COLO829 (cell line): ENCODE data around the gene FHIT.
A peak's percentile ranks its signal among the peaks of the same experiment; 100 is the strongest.

Experiments
- DNase-seq: peaks from one replicate; pipeline ENCODE4 v3.0.0; 2012; ENCODE audit warnings: low spot score

The FHIT gene

DNA sequence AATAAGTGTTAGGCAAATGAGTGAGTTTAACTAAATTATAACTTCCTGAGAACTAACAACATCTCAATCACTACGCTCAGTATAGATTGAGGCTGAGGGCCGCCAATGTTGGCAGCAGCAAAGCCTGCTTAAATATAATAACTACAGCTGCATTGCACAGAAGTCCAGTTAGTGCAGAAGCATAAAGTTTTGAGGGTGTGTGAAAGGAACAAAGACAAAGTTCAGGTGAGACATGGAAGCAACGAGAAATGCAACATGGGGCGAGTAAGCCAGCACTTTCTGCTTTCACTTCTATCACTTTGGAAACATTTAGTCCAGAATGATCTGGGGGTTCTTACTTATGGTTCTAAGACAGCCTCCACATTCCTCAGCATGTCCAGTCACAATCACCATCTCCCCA lies 1149.1 kb downstream of the FHIT start:
- DNase-seq, result no peak

DNA sequence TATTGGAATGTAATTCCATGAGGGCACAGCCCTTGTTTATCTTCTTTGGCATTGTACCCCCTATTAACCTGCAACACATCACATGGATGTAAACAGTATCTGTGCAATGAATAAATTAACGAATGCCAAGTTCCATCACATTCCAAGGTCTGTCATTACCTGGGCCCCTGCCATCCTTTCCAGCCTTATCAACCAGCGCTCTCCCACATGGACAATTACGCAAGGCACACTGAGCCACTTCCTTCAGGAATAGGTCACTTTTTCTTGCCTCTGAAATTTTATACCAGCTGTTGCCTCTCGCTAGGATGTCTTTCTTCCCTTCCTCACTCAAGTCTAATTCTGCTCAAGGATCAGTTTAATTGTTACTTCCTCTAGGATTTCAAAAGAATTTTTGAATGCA lies 1149.6 kb downstream of the FHIT start:
- DNase-seq, result no peak

DNA sequence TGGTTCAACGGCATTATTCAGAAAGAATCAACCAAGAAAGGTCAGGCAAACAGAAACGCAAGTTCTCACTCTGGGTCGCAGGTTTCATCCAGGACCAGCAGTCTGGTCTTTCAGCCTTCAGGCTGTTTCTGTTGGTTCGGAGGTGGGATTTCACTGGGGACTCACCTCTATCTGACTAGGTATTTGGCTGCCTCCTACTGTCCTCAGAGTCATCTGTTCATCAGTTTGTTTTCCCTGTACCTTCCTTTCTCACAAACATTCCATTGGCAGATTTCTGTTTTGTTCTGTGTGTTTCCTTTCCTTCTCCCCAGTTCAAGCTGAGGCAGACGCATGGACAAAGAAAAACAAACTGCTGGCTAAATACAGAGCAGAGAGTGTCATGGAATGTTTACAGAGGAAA lies 1154.8 kb downstream of the FHIT start:
- no peak for DNase-seq

DNA sequence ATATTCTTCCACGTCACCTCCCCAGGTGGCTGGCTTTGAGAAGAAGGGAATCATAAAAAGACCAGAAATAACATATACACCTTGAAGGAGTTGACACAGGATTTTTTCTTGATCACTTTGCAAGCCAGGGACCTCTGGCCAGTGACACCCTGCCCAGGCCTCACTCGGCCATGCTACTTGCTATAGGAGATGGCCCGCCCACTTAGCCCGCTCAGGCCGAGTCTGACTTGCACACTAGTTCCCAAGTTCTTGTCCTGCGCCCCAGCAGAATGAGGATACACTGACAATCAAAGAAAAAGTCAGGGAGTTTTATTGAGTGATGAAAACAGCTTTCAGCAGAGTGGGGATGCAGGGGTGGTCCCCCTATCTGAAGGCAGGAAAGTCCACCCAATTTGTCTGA lies 1155.3 kb downstream of the FHIT start:
- no peak for DNase-seq

DNA sequence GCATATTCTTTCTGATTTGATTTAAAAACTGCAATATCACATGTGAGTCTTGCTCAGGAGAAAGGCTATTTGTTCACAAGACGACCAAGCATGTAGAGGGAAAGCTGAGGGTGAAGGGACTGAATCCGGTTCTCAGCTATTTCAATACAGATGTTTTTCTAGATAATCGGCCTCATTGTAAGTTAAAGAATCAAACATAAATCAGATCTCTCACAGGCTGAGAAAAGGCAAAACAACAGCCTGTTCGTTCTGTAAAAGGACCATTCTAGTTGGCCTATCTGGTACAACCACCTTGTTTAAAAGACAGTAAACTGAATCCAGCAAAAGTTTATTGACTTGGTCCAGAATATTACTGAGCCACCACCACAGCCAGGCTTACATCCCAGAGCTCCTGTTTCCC lies 1155.7 kb downstream of the FHIT start:
- no peak for DNase-seq

DNA sequence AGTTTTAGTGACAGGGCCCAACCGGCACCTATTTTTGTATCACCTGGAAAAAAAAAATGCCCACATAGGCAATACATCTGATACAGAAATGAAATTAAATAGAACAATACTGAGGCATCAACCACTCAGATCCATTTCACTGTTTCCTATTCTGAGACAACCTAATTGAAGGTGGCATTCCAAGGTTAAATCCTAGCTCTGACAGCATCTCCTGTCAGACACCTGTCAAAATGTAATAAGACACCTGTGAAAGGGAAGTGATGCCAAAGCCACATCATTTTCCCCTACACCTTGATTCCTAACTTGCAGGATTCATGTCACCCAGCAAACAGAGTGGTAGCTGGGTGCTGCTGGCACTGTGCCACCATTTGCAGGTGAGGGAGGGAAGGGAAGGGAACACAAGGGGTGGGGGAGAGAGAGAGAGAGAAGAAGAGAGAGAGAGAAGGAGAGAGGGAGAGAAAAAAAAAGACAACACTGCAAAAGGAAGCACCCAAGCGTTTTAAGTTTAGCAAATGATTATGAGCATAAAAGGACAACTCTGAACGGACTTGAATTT lies 1156.8 kb downstream of the FHIT start:
- no peak for DNase-seq

DNA sequence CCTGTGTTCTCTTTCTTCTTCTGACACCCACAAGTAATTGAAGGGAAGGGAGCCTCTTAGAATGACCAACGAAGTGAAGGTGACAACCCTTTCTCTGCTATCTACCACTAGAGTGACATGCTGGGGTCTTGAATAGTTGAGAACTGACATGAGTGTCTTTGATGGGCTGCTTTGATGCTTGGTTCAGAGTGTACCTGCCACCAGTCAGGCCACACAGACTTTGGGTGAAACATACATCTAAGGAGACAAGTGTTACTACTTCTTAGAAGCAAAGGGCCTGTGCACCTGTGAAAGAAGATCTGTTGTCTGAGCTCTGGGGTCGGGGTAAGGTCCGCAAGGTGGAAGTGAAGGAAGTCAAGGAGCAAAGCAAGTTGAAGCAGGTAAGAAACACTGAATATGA lies 1160.7 kb downstream of the FHIT start:
- DNase-seq, result no peak

DNA sequence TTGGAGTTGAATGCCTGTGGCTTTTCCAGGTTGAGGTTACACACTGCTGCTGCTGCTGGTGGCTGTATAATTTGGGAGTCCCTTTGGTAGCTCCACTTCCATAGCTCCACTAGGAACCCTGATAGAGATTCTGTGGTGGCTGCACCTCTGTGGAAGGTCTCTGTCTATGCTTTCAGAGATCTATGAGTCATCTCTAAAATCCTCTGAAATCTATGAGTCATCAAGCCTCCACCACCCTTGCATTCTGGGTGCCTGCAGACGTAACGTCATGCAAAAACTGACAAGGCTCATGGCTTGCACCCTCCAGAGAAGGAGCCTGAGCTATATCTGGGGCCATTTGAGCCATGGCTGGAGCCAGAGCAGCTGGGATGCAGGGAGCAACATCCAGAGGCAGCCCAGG lies 1164.4 kb downstream of the FHIT start:
- DNase-seq, result peak; percentile 79

DNA sequence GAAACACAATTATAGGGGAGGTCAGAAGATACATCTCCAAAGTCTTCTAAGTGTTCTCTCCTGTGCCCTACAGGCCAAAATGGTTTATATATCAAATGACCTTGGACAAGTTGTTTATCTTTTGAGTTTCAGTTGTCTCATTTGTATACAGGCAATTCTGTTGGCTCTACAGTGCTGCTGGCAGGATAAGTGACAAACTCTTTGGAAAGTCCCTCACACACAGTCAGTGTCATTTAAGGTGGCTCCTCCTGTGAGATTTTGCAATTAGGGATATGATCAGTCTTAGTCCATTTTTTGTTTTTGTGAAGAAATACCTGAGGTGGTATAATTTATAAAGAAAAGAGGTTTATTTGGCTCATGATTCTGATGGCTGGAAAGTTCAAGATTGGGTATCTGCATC lies 1165.6 kb downstream of the FHIT start:
- DNase-seq, result no peak

DNA sequence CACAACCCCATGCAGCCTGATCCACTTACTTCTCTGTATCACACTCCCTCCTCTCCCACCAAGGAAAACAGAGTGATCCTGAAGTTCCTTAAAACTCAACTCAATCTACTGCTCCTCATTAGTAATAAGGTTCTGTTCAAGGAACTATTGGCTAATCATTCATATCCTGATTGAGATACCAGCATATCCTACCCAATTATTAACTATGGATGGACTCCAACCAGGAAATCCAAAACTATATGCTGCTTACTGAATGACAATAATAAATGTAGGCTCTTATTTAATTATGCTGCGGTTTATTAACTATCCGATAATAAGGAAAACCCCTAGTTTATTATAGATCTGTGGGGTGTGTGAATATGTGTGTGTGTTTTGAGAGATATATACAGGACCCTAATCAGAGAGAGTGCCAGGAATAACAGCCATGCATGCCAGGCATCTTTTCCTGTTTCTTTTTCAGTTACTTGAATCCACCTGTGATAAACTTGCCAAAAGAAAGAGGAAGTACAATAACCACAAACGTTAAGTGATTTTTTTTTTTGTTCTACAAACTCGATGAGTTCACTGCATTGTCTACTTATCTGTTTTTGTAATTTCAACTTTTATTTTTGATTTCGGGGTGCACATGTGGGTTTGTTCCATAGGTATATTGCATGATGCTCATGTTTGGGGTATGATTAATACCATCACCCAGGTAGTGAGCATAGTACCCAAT lies 1169.7 kb downstream of the FHIT start:
- DNase-seq, result no peak

DNA sequence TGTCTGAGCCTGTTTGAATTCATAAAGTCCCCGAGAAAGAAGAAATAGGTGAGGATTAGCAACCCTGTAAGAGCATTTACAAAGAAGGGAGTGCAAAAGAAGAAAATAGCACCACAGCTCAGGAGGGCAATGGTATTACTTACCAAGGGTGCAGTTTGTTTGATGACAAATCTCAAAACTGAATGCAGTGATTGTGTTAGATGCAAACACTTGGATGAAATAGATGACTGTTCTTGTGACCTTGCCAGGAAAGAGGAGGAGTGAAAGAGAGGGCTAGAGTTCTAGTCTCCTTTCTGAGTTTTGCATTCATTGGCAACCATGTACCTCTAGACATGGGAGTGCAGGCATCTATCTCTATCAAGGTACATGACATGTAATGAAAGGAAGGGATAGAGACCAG lies 1170.6 kb downstream of the FHIT start:
- DNase-seq, result peak; percentile 87

DNA sequence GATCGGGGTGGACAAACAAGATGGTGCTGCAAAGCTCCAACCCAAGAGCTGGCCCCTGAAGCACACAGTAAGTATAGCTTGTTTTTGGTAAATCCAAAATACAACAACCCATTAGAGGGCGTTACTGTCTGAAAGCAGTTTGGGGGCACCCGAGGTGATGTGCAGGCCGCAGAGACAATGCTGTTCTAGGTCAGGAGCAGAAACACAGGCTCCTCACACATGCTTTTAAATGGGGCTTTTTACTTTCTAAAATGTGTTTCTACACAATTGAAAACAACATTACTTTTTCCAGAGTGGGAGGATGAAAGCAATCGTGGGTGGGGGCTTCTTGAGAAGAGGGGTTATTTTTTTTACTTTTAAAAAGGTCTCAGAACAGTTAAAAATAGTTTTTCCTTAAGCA lies 1172.2 kb downstream of the FHIT start:
- DNase-seq, result no peak

DNA sequence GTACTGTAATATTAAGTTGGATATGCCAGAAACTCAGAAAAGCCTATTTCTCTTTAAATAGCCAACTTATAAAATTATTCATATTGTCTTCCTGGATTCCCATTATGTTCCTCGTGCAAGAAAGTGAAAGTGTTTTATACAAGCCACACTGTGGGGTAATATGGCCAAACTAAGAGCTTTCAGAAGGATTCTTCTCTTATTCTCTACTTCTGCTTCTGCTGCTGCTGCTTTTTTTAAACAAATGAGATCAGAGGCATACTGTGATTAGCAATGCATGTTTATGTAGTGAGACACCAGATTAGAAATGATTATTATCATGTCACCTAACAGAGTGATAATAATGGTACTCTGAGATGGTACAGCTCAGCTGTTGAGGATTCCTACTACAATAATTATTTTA lies 1174.9 kb downstream of the FHIT start:
- DNase-seq, result no peak

DNA sequence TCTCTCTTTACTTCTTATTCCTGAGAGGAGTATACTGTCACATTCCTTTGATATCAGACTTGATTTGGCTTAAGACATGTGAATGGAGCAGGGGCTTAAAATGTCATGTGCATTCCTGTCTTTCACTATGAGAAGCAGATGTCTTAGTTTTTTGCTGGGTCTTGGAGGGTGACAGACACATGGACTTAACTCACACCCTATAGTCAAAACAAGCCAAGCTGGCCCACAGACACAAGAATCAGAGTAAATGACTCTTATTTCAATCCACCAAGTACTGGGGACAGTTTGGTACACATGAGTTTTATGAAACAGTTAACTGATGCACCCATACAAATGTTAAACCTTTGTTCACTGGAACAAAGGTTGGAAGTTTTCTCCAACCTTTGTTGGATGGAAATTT lies 1177.3 kb downstream of the FHIT start:
- no peak for DNase-seq

DNA sequence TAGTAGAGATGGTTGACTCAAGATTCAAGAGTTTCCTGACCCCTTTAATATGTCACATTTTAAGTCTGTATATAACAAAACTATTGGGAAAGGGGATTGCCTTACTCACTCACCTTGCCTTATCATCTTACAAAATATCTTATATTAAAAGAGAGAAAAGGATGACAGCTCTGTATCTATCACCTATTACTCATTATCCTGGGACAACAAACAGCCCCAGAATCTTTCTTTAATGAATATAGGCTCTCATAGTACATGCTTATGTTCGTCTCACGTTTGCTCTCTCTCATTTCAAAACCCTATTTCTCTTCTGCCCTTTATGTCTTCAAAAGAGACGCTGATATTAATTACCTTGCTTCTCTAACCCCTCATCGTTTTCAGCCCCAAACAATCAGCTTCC lies 1178.0 kb downstream of the FHIT start:
- DNase-seq, result no peak

DNA sequence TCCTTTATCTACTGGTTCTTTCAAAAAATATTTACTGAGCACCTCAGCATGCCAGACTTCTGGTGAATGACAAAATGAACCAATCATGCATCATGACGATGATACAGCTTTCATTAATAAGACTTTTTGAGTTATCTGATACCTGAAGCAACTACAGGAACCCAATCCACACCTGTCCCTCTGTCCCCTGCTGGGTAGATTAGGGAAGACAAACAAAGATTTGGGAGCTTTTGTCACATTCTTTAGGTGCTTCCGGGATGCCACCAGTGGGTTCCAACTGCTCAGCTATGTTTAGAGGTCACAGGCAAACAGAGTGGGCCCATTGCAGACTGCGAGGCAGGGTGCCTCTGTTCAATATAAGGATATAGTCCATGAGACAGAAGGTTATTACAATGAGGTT lies 1180.9 kb downstream of the FHIT start:
- no peak for DNase-seq

DNA sequence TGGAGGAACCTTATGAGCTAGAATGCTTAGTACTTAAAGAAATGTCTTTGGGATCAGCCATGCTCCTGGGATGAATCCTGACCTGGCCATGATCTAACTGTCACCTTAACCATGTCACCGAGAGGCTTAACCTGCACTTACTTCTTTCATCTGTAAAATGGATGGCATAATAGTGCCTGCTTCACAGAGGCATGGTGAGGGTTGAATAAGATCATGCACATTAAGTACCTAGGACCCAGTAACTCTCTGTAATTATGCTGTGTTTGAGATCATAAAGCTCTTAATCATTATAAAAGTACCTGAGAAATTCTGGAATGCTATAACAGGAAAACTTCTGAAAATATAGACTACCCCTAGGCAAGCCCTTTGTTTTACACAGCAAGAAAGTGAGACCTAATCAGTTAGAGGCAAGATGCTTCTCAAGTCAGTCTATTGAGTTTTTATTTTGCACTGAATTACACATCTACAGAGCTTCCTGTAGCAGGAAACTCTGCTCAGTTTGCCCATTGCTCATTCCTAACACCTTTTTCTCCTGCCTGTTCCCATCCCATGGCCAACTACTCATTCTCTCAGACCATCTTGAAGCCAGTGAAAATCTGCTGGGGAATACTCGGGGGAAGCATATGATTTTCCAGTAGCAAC lies 1185.9 kb downstream of the FHIT start:
- no peak for DNase-seq

DNA sequence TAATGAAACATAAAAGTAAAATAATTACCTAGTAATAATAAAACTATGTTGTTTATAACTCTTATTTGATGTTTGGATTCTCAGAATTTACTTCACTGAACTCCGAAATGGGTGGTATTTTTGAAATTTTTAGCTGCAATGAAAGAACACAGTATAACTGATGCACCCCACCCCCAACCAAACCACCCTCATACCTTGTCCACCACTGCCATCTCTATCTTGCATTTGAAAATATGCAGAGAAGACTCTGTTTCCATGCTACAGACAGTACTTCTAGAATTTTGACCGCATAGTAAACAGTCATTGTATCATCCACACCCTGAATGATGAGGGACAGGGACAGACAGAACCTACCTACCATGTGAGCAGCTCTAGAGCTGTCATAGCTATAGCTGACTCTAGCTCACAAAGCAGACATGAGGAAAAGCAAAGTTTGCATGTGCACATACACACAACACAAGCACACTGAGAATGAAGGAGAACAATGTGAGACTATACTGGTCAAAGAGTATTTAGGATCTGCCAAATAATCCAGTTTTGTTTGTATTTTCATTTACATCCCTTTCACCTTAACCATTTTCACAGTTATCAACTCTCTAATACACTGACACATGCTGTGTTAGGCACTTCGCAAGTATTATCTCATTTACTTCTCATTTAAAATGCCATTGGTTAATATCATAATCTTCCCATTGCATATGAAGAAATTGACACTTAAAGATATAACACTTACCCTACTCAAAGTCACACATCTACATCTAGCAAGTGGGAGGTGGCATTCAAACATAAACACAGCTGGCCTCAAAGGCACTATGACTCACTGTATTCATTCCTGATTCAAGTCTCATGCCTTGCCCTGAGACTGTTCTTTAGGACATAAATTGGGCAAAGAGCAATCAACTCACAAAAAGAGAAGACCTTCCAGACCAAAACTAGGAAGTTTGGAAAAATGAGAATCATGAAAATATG lies 1186.8 kb downstream of the FHIT start:
- DNase-seq, result peak; percentile 48

DNA sequence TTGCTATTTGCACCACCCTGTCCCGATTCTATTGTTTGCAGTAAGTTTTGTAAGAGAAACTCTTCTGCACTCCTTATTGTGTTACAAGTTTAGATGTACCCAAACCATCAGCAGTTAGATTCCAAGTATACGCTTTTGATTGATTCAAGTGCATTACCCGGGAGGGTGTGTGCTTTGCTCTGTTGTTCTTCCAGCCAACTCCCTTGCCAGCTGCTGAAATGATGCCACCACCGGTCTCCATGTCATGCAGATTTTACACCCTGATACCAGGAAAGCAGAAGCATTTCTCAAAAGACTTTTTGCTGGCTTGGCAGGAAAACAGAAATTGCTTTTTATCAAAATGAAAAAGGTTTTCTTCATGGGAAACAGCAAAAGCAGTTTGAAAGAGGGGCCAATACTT lies 1194.8 kb downstream of the FHIT start:
- DNase-seq, result no peak

DNA sequence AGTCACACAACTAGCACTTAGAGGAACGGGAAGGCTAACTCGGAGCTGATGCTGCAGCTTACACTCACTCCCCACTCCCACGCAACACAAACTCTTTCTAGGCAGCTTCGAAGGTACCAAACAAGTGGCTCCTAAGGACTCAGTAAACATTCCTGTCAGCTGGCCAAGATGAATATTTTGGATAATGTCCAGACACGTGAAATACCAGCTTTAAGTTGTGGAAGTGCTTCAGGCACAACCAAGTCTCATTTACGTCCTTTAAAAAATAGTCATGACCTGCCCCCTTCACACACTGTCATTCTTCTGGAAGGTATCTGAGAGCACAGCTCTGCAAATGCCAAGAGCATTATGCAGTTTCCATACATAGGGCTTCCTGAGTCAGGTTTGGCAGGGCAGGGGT lies 1195.5 kb downstream of the FHIT start:
- DNase-seq, result no peak

DNA sequence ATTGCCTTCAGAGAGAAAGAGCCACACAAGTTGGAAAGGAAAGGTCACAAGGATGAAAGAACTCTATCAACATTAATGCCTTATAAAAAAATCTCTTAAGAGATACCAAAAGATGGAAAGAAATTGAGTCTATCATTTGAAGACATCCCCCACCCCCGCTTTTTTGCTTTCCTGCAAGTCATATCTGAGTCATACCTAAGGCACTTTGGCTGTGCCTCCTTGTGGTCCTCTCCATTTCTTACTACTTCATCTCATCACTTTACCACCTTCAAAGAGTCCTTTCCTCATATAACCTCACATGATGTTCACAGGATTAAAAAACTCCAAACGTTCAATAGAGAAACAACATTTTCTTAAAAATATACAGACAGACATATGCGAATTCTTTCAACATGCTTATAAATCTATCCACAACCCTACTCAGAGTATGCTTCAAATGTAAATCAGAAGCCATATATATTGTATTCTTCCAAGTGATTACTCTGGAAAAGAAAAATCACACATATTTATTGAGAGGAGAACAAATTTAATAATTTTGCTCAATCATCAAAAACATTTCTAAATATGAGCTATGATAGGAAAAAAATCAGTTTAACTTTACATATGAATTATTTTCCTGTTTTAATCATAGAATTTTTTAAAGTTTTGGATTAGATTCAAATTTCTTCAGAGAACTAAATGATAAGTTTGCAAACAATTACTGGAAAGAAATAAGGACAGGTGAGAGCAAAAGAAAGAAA lies 1197.6 kb downstream of the FHIT start:
- no peak for DNase-seq

DNA sequence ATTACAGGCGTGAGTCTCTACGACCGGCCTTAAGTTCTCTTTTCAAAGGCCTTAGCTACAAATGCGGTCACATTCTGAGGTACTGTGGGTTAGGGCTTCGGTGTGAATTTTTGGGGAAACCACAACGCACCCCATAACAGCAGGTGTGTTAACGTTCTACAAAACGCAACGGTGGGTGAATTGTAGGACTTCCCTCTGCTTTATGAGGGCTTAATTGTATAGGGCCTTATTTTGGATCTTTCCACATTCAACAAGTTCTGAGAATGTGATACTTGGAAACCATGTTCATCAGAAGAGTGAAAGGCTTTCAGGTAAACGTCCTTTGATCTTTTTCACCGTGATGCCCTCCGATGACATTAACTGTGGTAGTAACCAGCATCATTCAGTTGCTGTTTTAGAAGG lies 1202.8 kb downstream of the FHIT start:
- DNase-seq, result no peak
